ENCODE data around the gene TTC23.

TTC23 gene

GRCh38 chr15:99087405-99087943, 161.9 kb downstream of the TTC23 start:
- no peak for TF ChIP-seq CTCF (IDR thresholded peaks at IDR 0.05; ENCODE audit: extremely low read depth, insufficient read depth, missing control alignments)
- in situ Hi-C loops (cut with MboI; ENCODE audit: low pct_unique_long_range_greater_than_20kb, low sequenced_read_pairs, unreplicated experiment): loop anchor here (10.0 kb wide), 1 partner anchor 303 kb away; no protein-coding TSS in a partner anchor
- DNase-seq (ENCODE audit: low spot score): no peak

GRCh38 chr15:99086327-99086667, 163.1 kb downstream of the TTC23 start:
- no peak for TF ChIP-seq CTCF (IDR thresholded peaks at IDR 0.05; ENCODE audit: extremely low read depth, insufficient read depth, missing control alignments)
- no peak for DNase-seq (ENCODE audit: low spot score)
- in situ Hi-C loops (cut with MboI; ENCODE audit: low pct_unique_long_range_greater_than_20kb, low sequenced_read_pairs, unreplicated experiment): loop anchor here (10.0 kb wide), 1 partner anchor 301 kb away; no protein-coding TSS in a partner anchor

Data from GM13977 (cell line).